K562 (cell line): ENCODE results near the gene FOXO3. TPM values are rescaled to one million over a fixed set of nuclear protein-coding genes. Genes with fewer than 3 reads are reported as not detected.

ENCODE experiments used
- BRD9 ChIP-seq: fragments of 450-650 bp; IDR thresholded peaks from 2 replicates; pipeline ENCODE4 v1.6.1; 2018; ENCODE audit warnings: low read depth; ENCODE audit not compliant: partially characterized antibody
- CBX3 ChIP-seq, 2 experiments: IDR thresholded peaks; 1 replicate in 1 of 2; 2 replicates in 1 of 2; pipeline ENCODE4 v1.6.1; 2012; ENCODE audit warnings: inconsistent platforms in 2 of 2, low read length in 2 of 2, borderline replicate concordance in 1 of 2, control low read depth in 1 of 2
- CREM ChIP-seq: IDR thresholded peaks from 2 replicates; pipeline ENCODE4 v1.6.1; 2014; ENCODE audit warnings: antibody characterized with exemption, low read depth
- ESRRA ChIP-seq: fragments of 450-650 bp; IDR thresholded peaks from 2 replicates; pipeline ENCODE4 v1.6.1; 2014; ENCODE audit warnings: low read depth, mild to moderate bottlenecking, moderate library complexity, borderline replicate concordance
- HLTF ChIP-seq: fragments of 450-650 bp; IDR thresholded peaks from 2 replicates; pipeline ENCODE4 v1.6.1; 2016
- STAT5B ChIP-seq: fragments of 250-450 bp; sonication (Bioruptor Pico); IDR thresholded peaks from 2 replicates; pipeline ENCODE4 v1.8.0; 2021; ENCODE audit warnings: mild to moderate bottlenecking, inconsistent platforms
- WHSC1 ChIP-seq: IDR thresholded peaks from one replicate; pipeline ENCODE4 v1.6.1; 2012; ENCODE audit warnings: low read length, control low read depth, inconsistent platforms
- ZFP1 ChIP-seq: fragments of 450-650 bp; formaldehyde crosslinking; IDR thresholded peaks from 2 replicates; pipeline ENCODE4 v1.4.0; 2020; ENCODE audit warnings: mild to moderate bottlenecking, mixed read lengths
- ZNF184 ChIP-seq: sonication (generic); formaldehyde crosslinking; IDR thresholded peaks from 2 replicates; pipeline ENCODE4 v1.5.0; 2020; ENCODE audit warnings: missing genetic modification reagents
- polyA plus RNA-seq, 8 experiments: library from polyadenylated mRNA; depleted of rRNA in 4 of 8; stranded (reverse) in 5 of 8; unstranded in 3 of 8; fragments of >200 nt; fragmentation: Nextera tagmentation in 2 of 8; fragmentation: Illumina TruSeq in 1 of 8; extraction: Ambion mirVana in 2 of 8; extraction: Trizol in 1 of 8; gene quantifications; 2 replicates each; pipeline versions ENCODE4 v1.2.1 to v1.2.3, GENCODE V29; 2011 to 2014; ENCODE audit warnings: inconsistent platforms in 1 of 8, missing spikeins in 1 of 8
- total RNA-seq, 7 experiments: library from RNA; depleted of rRNA in 6 of 7; stranded (reverse); fragments of >200 nt in 6 of 7; fragmentation: Illumina TruSeq in 2 of 7; extraction: Trizol in 2 of 7; gene quantifications; 2 replicates each; pipeline versions ENCODE4 v1.2.1 to v1.2.3, GENCODE V29; 2011 to 2021; ENCODE audit warnings: low replicate concordance in 1 of 7
- TF ChIP-seq, protein P1 (sequence below): fragments of 150-350 bp; conservative IDR thresholded peaks from 2 replicates; pipeline ENCODE4 v1.6.1; 2014; ENCODE audit warnings: low read length
- TF ChIP-seq, protein P2 (sequence below): fragments of 200-600 bp; sonication (generic); IDR thresholded peaks from one replicate; pipeline ENCODE4 v1.6.1; 2012; ENCODE audit warnings: mild to moderate bottlenecking, low read depth, low read length, inconsistent platforms
- TF ChIP-seq, protein P3 (sequence below): sonication (generic); formaldehyde crosslinking; IDR thresholded peaks from 2 replicates; pipeline ENCODE4 v1.8.0; 2022; ENCODE audit warnings: missing genetic modification reagents, mild to moderate bottlenecking, moderate library complexity, borderline replicate concordance
- TF ChIP-seq, protein P4 (sequence below): fragments of 250-450 bp; sonication (Bioruptor Pico); IDR thresholded peaks from 2 replicates; pipeline ENCODE4 v1.8.0; 2021; ENCODE audit warnings: borderline replicate concordance, mild to moderate bottlenecking, moderate library complexity; ENCODE audit not compliant: poor library complexity, severe bottlenecking

The FOXO3 gene
- total and polyA plus RNA-seq, 9 of the 15 experiments (the other 6 are each of a cell fraction or from before 2014, with no cell fraction given) = 3.0 to 14.6 (median 6.0) TPM

DNA sequence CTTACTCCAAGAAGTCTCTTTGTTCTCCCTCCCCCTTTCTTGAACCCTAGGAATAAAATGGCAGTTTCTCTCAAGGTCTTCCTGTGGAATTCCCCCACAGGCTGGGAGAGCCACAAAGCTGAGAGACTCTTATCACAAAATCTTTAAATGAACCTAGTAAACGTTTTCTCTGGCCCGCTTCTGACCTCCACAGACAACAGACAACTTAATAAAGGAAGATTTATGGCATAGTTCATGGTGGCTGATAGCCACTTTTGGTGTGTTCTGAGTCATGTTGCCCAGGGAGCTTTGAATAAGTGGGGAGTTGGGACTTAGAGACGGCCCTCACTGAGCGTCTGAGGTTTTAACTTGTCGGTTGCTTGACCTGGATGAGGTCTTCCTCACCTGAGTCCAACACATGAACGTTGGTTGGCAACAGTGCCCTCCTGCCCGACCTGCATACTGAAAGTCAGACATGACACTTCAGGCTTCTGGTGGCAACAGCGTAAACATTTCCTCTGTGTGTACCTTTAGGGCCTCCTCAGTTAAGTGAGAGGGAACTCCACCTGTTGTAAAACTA is 124.1 kb downstream of the FOXO3 start (continued):
- TF ChIP-seq, protein P1, sequence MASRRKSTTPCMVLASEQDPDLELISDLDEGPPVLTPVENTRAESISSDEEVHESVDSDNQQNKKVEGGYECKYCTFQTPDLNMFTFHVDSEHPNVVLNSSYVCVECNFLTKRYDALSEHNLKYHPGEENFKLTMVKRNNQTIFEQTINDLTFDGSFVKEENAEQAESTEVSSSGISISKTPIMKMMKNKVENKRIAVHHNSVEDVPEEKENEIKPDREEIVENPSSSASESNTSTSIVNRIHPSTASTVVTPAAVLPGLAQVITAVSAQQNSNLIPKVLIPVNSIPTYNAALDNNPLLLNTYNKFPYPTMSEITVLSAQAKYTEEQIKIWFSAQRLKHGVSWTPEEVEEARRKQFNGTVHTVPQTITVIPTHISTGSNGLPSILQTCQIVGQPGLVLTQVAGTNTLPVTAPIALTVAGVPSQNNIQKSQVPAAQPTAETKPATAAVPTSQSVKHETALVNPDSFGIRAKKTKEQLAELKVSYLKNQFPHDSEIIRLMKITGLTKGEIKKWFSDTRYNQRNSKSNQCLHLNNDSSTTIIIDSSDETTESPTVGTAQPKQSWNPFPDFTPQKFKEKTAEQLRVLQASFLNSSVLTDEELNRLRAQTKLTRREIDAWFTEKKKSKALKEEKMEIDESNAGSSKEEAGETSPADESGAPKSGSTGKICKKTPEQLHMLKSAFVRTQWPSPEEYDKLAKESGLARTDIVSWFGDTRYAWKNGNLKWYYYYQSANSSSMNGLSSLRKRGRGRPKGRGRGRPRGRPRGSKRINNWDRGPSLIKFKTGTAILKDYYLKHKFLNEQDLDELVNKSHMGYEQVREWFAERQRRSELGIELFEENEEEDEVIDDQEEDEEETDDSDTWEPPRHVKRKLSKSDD = no peak
- TF ChIP-seq HLTF (no peak), STAT5B (no peak), BRD9 (no peak), WHSC1 (no peak), ZNF184 (no peak), ZFP1 (no peak), ESRRA (no peak), CREM (no peak; the same call in 1 of the 2 replicates), CBX3 (IDR thresholded peaks at IDR 0.05; ENCODE audit: borderline replicate concordance in 1 of 2, low read length in 2 of 2) (no peak)
- TF ChIP-seq, protein P2, sequence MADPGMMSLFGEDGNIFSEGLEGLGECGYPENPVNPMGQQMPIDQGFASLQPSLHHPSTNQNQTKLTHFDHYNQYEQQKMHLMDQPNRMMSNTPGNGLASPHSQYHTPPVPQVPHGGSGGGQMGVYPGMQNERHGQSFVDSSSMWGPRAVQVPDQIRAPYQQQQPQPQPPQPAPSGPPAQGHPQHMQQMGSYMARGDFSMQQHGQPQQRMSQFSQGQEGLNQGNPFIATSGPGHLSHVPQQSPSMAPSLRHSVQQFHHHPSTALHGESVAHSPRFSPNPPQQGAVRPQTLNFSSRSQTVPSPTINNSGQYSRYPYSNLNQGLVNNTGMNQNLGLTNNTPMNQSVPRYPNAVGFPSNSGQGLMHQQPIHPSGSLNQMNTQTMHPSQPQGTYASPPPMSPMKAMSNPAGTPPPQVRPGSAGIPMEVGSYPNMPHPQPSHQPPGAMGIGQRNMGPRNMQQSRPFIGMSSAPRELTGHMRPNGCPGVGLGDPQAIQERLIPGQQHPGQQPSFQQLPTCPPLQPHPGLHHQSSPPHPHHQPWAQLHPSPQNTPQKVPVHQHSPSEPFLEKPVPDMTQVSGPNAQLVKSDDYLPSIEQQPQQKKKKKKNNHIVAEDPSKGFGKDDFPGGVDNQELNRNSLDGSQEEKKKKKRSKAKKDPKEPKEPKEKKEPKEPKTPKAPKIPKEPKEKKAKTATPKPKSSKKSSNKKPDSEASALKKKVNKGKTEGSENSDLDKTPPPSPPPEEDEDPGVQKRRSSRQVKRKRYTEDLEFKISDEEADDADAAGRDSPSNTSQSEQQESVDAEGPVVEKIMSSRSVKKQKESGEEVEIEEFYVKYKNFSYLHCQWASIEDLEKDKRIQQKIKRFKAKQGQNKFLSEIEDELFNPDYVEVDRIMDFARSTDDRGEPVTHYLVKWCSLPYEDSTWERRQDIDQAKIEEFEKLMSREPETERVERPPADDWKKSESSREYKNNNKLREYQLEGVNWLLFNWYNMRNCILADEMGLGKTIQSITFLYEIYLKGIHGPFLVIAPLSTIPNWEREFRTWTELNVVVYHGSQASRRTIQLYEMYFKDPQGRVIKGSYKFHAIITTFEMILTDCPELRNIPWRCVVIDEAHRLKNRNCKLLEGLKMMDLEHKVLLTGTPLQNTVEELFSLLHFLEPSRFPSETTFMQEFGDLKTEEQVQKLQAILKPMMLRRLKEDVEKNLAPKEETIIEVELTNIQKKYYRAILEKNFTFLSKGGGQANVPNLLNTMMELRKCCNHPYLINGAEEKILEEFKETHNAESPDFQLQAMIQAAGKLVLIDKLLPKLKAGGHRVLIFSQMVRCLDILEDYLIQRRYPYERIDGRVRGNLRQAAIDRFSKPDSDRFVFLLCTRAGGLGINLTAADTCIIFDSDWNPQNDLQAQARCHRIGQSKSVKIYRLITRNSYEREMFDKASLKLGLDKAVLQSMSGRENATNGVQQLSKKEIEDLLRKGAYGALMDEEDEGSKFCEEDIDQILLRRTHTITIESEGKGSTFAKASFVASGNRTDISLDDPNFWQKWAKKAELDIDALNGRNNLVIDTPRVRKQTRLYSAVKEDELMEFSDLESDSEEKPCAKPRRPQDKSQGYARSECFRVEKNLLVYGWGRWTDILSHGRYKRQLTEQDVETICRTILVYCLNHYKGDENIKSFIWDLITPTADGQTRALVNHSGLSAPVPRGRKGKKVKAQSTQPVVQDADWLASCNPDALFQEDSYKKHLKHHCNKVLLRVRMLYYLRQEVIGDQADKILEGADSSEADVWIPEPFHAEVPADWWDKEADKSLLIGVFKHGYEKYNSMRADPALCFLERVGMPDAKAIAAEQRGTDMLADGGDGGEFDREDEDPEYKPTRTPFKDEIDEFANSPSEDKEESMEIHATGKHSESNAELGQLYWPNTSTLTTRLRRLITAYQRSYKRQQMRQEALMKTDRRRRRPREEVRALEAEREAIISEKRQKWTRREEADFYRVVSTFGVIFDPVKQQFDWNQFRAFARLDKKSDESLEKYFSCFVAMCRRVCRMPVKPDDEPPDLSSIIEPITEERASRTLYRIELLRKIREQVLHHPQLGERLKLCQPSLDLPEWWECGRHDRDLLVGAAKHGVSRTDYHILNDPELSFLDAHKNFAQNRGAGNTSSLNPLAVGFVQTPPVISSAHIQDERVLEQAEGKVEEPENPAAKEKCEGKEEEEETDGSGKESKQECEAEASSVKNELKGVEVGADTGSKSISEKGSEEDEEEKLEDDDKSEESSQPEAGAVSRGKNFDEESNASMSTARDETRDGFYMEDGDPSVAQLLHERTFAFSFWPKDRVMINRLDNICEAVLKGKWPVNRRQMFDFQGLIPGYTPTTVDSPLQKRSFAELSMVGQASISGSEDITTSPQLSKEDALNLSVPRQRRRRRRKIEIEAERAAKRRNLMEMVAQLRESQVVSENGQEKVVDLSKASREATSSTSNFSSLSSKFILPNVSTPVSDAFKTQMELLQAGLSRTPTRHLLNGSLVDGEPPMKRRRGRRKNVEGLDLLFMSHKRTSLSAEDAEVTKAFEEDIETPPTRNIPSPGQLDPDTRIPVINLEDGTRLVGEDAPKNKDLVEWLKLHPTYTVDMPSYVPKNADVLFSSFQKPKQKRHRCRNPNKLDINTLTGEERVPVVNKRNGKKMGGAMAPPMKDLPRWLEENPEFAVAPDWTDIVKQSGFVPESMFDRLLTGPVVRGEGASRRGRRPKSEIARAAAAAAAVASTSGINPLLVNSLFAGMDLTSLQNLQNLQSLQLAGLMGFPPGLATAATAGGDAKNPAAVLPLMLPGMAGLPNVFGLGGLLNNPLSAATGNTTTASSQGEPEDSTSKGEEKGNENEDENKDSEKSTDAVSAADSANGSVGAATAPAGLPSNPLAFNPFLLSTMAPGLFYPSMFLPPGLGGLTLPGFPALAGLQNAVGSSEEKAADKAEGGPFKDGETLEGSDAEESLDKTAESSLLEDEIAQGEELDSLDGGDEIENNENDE = no peak
- TF ChIP-seq, protein P3, sequence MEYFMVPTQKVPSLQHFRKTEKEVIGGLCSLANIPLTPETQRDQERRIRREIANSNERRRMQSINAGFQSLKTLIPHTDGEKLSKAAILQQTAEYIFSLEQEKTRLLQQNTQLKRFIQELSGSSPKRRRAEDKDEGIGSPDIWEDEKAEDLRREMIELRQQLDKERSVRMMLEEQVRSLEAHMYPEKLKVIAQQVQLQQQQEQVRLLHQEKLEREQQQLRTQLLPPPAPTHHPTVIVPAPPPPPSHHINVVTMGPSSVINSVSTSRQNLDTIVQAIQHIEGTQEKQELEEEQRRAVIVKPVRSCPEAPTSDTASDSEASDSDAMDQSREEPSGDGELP (CRISPR knock-in tag) = no peak
- TF ChIP-seq, protein P4, sequence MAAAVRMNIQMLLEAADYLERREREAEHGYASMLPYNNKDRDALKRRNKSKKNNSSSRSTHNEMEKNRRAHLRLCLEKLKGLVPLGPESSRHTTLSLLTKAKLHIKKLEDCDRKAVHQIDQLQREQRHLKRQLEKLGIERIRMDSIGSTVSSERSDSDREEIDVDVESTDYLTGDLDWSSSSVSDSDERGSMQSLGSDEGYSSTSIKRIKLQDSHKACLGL (CRISPR knock-in tag) = no peak
